Smooth muscle cell (in vitro differentiated cells): ENCODE measurements around the gene MYO19. TPM values are rescaled to one million over a fixed set of nuclear protein-coding genes. Genes with fewer than 3 reads are reported as not detected.

Experiments
- DNase-seq: peaks from one replicate; lab custom pipeline; 2025; ENCODE audit not compliant: unreplicated experiment; lab: John Stamatoyannopoulos, UW
- H2AFZ ChIP-seq: fragments of 200-600 bp; sonication (generic); 2 replicates; pipeline ENCODE4 v1.6.0; 2016; ENCODE audit warnings: antibody characterized with exemption, low read depth, mild to moderate bottlenecking
- H3F3A ChIP-seq: fragments of 200-600 bp; sonication (generic); 2 replicates; pipeline ENCODE4 v1.6.0; 2017; ENCODE audit warnings: antibody characterized with exemption, low read depth
- H3K27ac ChIP-seq: fragments of 200-600 bp; sonication (generic); 2 replicates; pipeline ENCODE4 v1.5.1; 2016; ENCODE audit warnings: low read depth, mild to moderate bottlenecking
- H3K27me3 ChIP-seq: fragments of 200-600 bp; sonication (generic); 2 replicates; pipeline ENCODE4 v1.6.1; 2016; ENCODE audit warnings: low read depth, mild to moderate bottlenecking
- H3K36me3 ChIP-seq: fragments of 200-600 bp; sonication (generic); 2 replicates; pipeline ENCODE4 v1.5.1; 2016; ENCODE audit warnings: low read depth
- H3K4me1 ChIP-seq: fragments of 200-600 bp; sonication (generic); 2 replicates; pipeline ENCODE4 v1.5.1; 2016; ENCODE audit warnings: low read depth
- H3K4me2 ChIP-seq: fragments of 200-600 bp; sonication (generic); 2 replicates; pipeline ENCODE4 v1.6.0; 2016; ENCODE audit warnings: mild to moderate bottlenecking
- H3K4me3 ChIP-seq: fragments of 200-600 bp; sonication (generic); 2 replicates; pipeline ENCODE4 v1.5.1; 2016; ENCODE audit warnings: mild to moderate bottlenecking
- H3K79me2 ChIP-seq: fragments of 200-600 bp; sonication (generic); 2 replicates; pipeline ENCODE4 v1.6.0; 2016; ENCODE audit warnings: low read depth, mild to moderate bottlenecking
- H3K9ac ChIP-seq: fragments of 200-600 bp; sonication (generic); 2 replicates; pipeline ENCODE4 v1.6.0; 2016; ENCODE audit warnings: low read depth
- H3K9me3 ChIP-seq: fragments of 200-600 bp; sonication (generic); replicated peaks from 2 replicates; pipeline ENCODE4 v1.5.1; 2016; ENCODE audit warnings: low read depth
- H4K20me1 ChIP-seq: fragments of 200-600 bp; sonication (generic); 2 replicates; pipeline ENCODE4 v1.6.0; 2016; ENCODE audit warnings: low read depth
- WGBS: methylation state at CpG from one replicate; pipeline ENCODE4 v1.1.7; 2016; ENCODE audit warnings: low lambda C conversion rate; 5-methylcytosine and 5-hydroxymethylcytosine counted together
- polyA plus RNA-seq: library from polyadenylated mRNA; unstranded; fragments of >200 nt; fragmentation: Nextera tagmentation; extraction: Ambion mirVana; gene quantifications from 2 replicates; pipeline ENCODE4 v1.2.1, GENCODE V29; 2016
- total RNA-seq: library from RNA; depleted of rRNA; stranded (reverse); fragments of >200 nt; gene quantifications from 2 replicates; pipeline ENCODE4 v1.2.3, GENCODE V29; 2014
- TF ChIP-seq, protein P1 (sequence below): fragments of 200-600 bp; sonication (generic); IDR thresholded peaks from 2 replicates; pipeline ENCODE4 v1.5.1; 2017; ENCODE audit warnings: borderline replicate concordance, mild to moderate bottlenecking, antibody characterized with exemption; ENCODE audit not compliant: insufficient read depth, poor library complexity, severe bottlenecking

Gene MYO19
- total and polyA plus RNA-seq, 2 experiments from 2014 or later: 20.4 to 34.8 TPM

DNA sequence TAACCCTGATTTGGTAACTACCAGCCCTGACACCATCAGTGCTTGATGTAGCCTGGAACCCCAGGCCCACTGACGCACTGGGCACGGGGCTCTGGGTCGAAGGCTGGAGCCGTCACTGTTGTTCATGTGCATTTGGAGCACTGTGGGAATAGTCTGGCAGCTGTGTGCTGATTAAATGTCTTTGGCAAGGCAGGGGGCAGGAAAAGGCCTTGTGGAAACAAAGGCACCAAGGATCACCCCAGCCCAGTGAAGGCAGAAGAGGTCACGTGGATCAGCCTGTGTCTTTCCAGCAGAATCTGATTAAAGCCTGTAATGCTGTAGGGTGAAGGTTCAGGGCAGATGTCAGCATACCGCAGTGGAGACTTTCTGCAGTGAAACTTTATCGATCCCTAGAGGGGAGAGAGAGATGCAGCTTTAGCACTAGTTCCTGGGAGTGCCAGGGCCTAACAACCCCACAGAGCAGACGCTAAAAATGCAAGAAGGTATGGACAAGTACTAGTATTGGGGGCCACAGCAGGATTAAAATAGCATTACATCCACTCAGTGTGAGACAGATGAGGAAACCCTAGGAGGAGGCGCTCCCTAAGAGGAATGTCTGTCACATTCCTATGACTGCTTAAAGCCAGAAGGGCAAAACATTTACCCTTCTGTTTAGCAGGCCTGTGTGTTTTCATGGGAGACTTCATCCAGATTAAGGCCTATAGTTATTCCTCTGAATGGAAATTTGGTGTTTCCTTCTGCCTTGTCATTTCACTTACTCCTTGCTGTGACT is 38.5 kb downstream of the MYO19 start:
- DNase-seq: no peak
- H4K20me1 ChIP-seq: peaks cover 15% of the 10 kb centered on the region
- TF ChIP-seq, protein P1, sequence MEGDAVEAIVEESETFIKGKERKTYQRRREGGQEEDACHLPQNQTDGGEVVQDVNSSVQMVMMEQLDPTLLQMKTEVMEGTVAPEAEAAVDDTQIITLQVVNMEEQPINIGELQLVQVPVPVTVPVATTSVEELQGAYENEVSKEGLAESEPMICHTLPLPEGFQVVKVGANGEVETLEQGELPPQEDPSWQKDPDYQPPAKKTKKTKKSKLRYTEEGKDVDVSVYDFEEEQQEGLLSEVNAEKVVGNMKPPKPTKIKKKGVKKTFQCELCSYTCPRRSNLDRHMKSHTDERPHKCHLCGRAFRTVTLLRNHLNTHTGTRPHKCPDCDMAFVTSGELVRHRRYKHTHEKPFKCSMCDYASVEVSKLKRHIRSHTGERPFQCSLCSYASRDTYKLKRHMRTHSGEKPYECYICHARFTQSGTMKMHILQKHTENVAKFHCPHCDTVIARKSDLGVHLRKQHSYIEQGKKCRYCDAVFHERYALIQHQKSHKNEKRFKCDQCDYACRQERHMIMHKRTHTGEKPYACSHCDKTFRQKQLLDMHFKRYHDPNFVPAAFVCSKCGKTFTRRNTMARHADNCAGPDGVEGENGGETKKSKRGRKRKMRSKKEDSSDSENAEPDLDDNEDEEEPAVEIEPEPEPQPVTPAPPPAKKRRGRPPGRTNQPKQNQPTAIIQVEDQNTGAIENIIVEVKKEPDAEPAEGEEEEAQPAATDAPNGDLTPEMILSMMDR: no peak
- H3K9me3 ChIP-seq: no peaks in the 10 kb centered on the region
- H3K36me3 ChIP-seq: peaks cover 6% of the 10 kb centered on the region
- H3K9ac ChIP-seq: no peak overlapping the region
- H3K27ac ChIP-seq: no peak overlapping the region
- 96% methylated on average over 9 of the region's 9 CpGs for WGBS
- H3K4me1 ChIP-seq: no peaks in the 10 kb centered on the region
- no peak overlapping the region for H3K4me3 ChIP-seq
- H3K27me3 ChIP-seq: no peaks in the 10 kb centered on the region
- no peaks in the 10 kb centered on the region for H3F3A ChIP-seq
- no peak overlapping the region for H3K4me2 ChIP-seq
- H3K79me2 ChIP-seq: peaks cover 1% of the 10 kb centered on the region
- no peak overlapping the region for H2AFZ ChIP-seq

GRCh38 chr17:36495076-36495578 is 39.5 kb downstream of the MYO19 start:
- Histone ChIP-seq H3F3A (no peaks in the 10 kb centered on the region), H3K79me2 (peaks cover 12% of the 10 kb centered on the region), H4K20me1 (peaks cover 26% of the 10 kb centered on the region), H3K4me2 (no peak overlapping the region), H3K27me3 (no peaks in the 10 kb centered on the region), H3K36me3 (peaks cover 6% of the 10 kb centered on the region), H3K9me3 (no peaks in the 10 kb centered on the region), H3K4me3 (no peak overlapping the region), H3K4me1 (no peaks in the 10 kb centered on the region), H2AFZ (no peak overlapping the region), H3K27ac (no peak overlapping the region), H3K9ac (no peak overlapping the region)
- TF ChIP-seq, protein P1: no peak
- WGBS: 96% methylated on average over 3 of the region's 3 CpGs
- no peak for DNase-seq

- TF ChIP-seq, protein P1: no peak
- Histone ChIP-seq H4K20me1 (peaks cover 29% of the 10 kb centered on the region), H3K9me3 (no peaks in the 10 kb centered on the region), H3K4me2 (no peak overlapping the region), H3K27ac (no peak overlapping the region), H2AFZ (no peak overlapping the region), H3K9ac (no peak overlapping the region), H3K27me3 (no peaks in the 10 kb centered on the region), H3K79me2 (peaks cover 17% of the 10 kb centered on the region), H3K4me1 (no peaks in the 10 kb centered on the region), H3K4me3 (no peak overlapping the region), H3K36me3 (peaks cover 6% of the 10 kb centered on the region), H3F3A (no peaks in the 10 kb centered on the region)
- DNase-seq: no peak
- WGBS: 93% methylated on average over 5 of the region's 5 CpGs
These were observed 40.0 kb downstream of the MYO19 start for GRCh38 chr17:36494674-36495073.
